CD4-positive, alpha-beta memory T cell (primary cell): Measurements from ENCODE around the gene RABGEF1. TPM values are rescaled to one million over a fixed set of nuclear protein-coding genes. Genes with fewer than 3 reads are reported as not detected.
"Not testable (repeated sequence)": the region's sequence is repeated elsewhere in the genome, so short reads cannot be mapped to it uniquely, and the experiment has no call there.

Experiments
- CTCF ChIA-PET: fragments of 350-600 bp; sonication (Branson Sonifier 250); formaldehyde crosslinking; loops from one replicate; lab custom pipeline; 2021; ENCODE audit warnings: inconsistent platforms; ENCODE audit not compliant: partially characterized antibody; lab: Charles Lee
- POLR2A ChIA-PET: fragments of 350-600 bp; sonication (Branson Sonifier 250); formaldehyde crosslinking; loops from one replicate; lab custom pipeline; 2021; ENCODE audit not compliant: partially characterized antibody; lab: Charles Lee
- DNase-seq, 5 donors: peaks; one replicate each; pipeline versions ENCODE4 v3.0.0 to v3.0.0-alpha.2; 2020 to 2022; ENCODE audit warnings: mixed read lengths in 1 of 5
- H3K27ac ChIP-seq: one replicate; pipeline ENCODE4 v1.7.0; 2013; ENCODE audit warnings: low read depth, low read length
- H3K27me3 ChIP-seq: 2 replicates; pipeline ENCODE4 v1.7.0; 2013; ENCODE audit warnings: mild to moderate bottlenecking, low read length, moderate library complexity; ENCODE audit not compliant: insufficient read depth
- H3K36me3 ChIP-seq: 2 replicates; pipeline ENCODE4 v1.7.0; 2013; ENCODE audit warnings: mild to moderate bottlenecking, low read length, moderate library complexity; ENCODE audit not compliant: insufficient read depth
- H3K4me1 ChIP-seq: 2 replicates; pipeline ENCODE4 v1.7.0; 2013; ENCODE audit warnings: mild to moderate bottlenecking, low read length, moderate library complexity; ENCODE audit not compliant: insufficient read depth
- H3K4me3 ChIP-seq, 2 donors: one replicate each; pipeline ENCODE4 v1.7.0; 2013; ENCODE audit warnings: low read length in 2 of 2, mild to moderate bottlenecking in 1 of 2
- H3K9me3 ChIP-seq, 2 donors: one replicate each; pipeline ENCODE4 v1.7.0; 2013; ENCODE audit warnings: low read length in 2 of 2, control low read depth in 1 of 2; ENCODE audit not compliant: control insufficient read depth in 1 of 2
- H3K27ac Mint-ChIP-seq, 7 donors: one replicate each; pipeline ENCODE4 v1.8.0; 2020 to 2021; ENCODE audit warnings: mixed read lengths in 7 of 7, mild to moderate bottlenecking in 6 of 7, inconsistent platforms in 3 of 7, moderate library complexity in 3 of 7
- H3K27me3 Mint-ChIP-seq, 2 donors: one replicate each; pipeline ENCODE4 v1.8.0; 2020 to 2021; ENCODE audit warnings: mixed read lengths in 2 of 2
- H3K36me3 Mint-ChIP-seq, 2 donors: one replicate each; pipeline ENCODE4 v1.8.0; 2020 to 2021; ENCODE audit warnings: mixed read lengths in 2 of 2, inconsistent platforms in 1 of 2, mild to moderate bottlenecking in 1 of 2
- H3K4me1 Mint-ChIP-seq, 4 donors: one replicate each; pipeline ENCODE4 v1.8.0; 2020 to 2021; ENCODE audit warnings: mixed read lengths in 4 of 4, mild to moderate bottlenecking in 1 of 4
- H3K4me3 Mint-ChIP-seq, 8 donors: one replicate each; pipeline ENCODE4 v1.8.0; 2020 to 2021; ENCODE audit warnings: mixed read lengths in 8 of 8, mild to moderate bottlenecking in 7 of 8, moderate library complexity in 6 of 8, inconsistent platforms in 3 of 8
- H3K9me3 Mint-ChIP-seq, 8 donors: one replicate each; pipeline ENCODE4 v1.8.0; 2020 to 2021; ENCODE audit warnings: mixed read lengths in 8 of 8, mild to moderate bottlenecking in 5 of 8, inconsistent platforms in 3 of 8, moderate library complexity in 1 of 8
- intact Hi-C: fragments of 100-400 bp; cut with micrococcal nuclease; formaldehyde crosslinking; loops from one replicate; pipeline ENCODE4 v1.15.1; 2023
- polyA plus RNA-seq, 2 donors: library from polyadenylated mRNA; unstranded; fragments of 300-500 nt; fragmentation: Illumina TruSeq; gene quantifications; one replicate each; pipeline ENCODE4 v1.2.3, GENCODE V29; 2021
- total RNA-seq, 2 experiments: library from RNA; stranded (reverse); gene quantifications; one replicate each; pipeline ENCODE4 v1.2.3, GENCODE V29; 2021

Gene RABGEF1
- total and polyA plus RNA-seq, 4 experiments from 2014 or later = 16.2 to 28.6 (median 22.4) TPM

DNA sequence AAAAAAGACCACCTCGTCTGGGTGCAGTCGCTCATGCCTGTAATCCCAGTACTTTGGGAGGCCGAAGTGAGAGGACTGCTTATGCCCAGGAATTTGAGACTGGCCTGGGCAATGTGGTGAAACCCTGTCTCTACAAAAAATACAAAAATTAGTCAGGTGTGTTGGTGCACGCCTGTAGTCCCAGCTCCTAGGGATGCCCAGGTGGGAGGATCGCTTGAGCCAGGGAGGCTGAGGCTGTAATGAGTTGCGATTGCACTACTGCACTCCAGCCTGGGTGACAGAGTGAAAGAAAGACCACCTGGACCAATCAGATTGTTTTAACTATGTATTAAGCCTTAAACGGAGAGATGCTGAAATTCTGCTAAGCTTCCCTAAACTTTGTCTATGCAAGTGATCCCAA is 103.0 kb downstream of the RABGEF1 start:
- Mint-ChIP-seq H3K4me1 (peaks cover 8 to 30% (median 19%) of the 10 kb centered on the region in 4 donors), H3K4me3 (peak overlapping the region; percentile 90 to 100 (median 96)), H3K27ac (peak overlapping the region; percentile 89 to 100 (median 99))
- H3K9me3 Mint-ChIP-seq, DNase-seq, CTCF ChIA-PET, H3K27me3 ChIP-seq, H3K27ac ChIP-seq, H3K36me3 Mint-ChIP-seq, H3K27me3 Mint-ChIP-seq, H3K9me3 ChIP-seq, H3K36me3 ChIP-seq: not testable (repeated sequence)
- POLR2A ChIA-PET = interaction anchor here (2.1 to 2.5 kb wide), 3 partner anchors 16 to 350 kb away, joined by 41 to 44 read pairs (median 41); partner anchors contain the start of gene TMEM248
- peaks cover 20% of the 10 kb centered on the region for H3K4me1 ChIP-seq
- intact Hi-C loops = loop anchor here (5.0 to 10.0 kb wide), 2 partner anchors 189 to 459 kb away; no protein-coding TSS in a partner anchor
- peak overlapping the region in 1 of 2 donors; percentile 92 for H3K4me3 ChIP-seq

GRCh38 chr7:66844552-66845378 is 104.2 kb downstream of the RABGEF1 start:
- peak; percentile 97 to 100 (median 100) for DNase-seq
- H3K4me1 Mint-ChIP-seq = peaks cover 8 to 30% (median 19%) of the 10 kb centered on the region in 4 donors
- peak overlapping the region; percentile 78 to 92 for H3K4me3 ChIP-seq
- H3K27me3 Mint-ChIP-seq = peaks cover 3 to 4% of the 10 kb centered on the region in 2 donors
- H3K4me3 Mint-ChIP-seq = peak overlapping the region; percentile 90 to 100 (median 96)
- H3K9me3 ChIP-seq = no peaks in the 10 kb centered on the region
- peak overlapping the region; percentile 95 for H3K27ac ChIP-seq
- intact Hi-C loops = loop anchor here (1.0 to 10.0 kb wide), 9 partner anchors 77 to 458 kb away; partner anchors contain the start of genes KCTD7, RABGEF1 and TMEM248
- POLR2A ChIA-PET = interaction anchor here (0.6 to 2.5 kb wide), 29 partner anchors 10 to 730 kb away, joined by 3 to 44 read pairs (median 4); partner anchors contain the start of genes CRCP, KCTD7, RABGEF1 and SBDS
- H3K36me3 Mint-ChIP-seq = peaks cover 0 to 5% of the 10 kb centered on the region in 2 donors
- peaks cover 0 to 4% (median 0%) of the 10 kb centered on the region in 8 donors for H3K9me3 Mint-ChIP-seq
- no peaks in the 10 kb centered on the region for H3K27me3 ChIP-seq
- peak overlapping the region; percentile 98 to 100 (median 100) for H3K27ac Mint-ChIP-seq
- CTCF ChIA-PET = interaction anchor here (0.7 to 1.9 kb wide), 8 partner anchors 11 to 287 kb away, joined by 3 to 7 read pairs (median 3); partner anchors contain the start of gene SBDS
- no peaks in the 10 kb centered on the region for H3K36me3 ChIP-seq
- peaks cover 20% of the 10 kb centered on the region for H3K4me1 ChIP-seq

- peaks cover 0 to 4% (median 0%) of the 10 kb centered on the region in 8 donors for H3K9me3 Mint-ChIP-seq
- peak overlapping the region; percentile 98 to 100 (median 100) for H3K27ac Mint-ChIP-seq
- Histone ChIP-seq H3K9me3 (no peaks in the 10 kb centered on the region), H3K4me1 (peaks cover 20% of the 10 kb centered on the region), H3K4me3 (peak overlapping the region; percentile 78 to 92), H3K27ac (peak overlapping the region; percentile 95), H3K36me3 (no peaks in the 10 kb centered on the region), H3K27me3 (no peaks in the 10 kb centered on the region)
- peaks cover 0 to 5% of the 10 kb centered on the region in 2 donors for H3K36me3 Mint-ChIP-seq
- intact Hi-C loops = loop anchor here (1.0 to 10.0 kb wide), 5 partner anchors 76 to 352 kb away; partner anchors contain the start of genes KCTD7 and TMEM248
- no peak for DNase-seq
- H3K27me3 Mint-ChIP-seq = peaks cover 3 to 4% of the 10 kb centered on the region in 2 donors
- H3K4me3 Mint-ChIP-seq = peak overlapping the region; percentile 90 to 100 (median 96)
- ChIA-PET POLR2A (interaction anchor here (0.6 to 2.5 kb wide), 22 partner anchors 9 to 457 kb away, joined by 3 to 44 read pairs (median 6); partner anchors contain the start of genes RABGEF1, SBDS, TMEM248 and TYW1), CTCF (interaction anchor here (1.4 to 1.9 kb wide), 5 partner anchors 13 to 150 kb away, joined by 3 to 7 read pairs (median 3); partner anchors contain the start of gene SBDS)
- peaks cover 8 to 30% (median 19%) of the 10 kb centered on the region in 4 donors for H3K4me1 Mint-ChIP-seq
Observed at GRCh38 chr7:66845379-66846095, 105.0 kb downstream of the RABGEF1 start.

DNA sequence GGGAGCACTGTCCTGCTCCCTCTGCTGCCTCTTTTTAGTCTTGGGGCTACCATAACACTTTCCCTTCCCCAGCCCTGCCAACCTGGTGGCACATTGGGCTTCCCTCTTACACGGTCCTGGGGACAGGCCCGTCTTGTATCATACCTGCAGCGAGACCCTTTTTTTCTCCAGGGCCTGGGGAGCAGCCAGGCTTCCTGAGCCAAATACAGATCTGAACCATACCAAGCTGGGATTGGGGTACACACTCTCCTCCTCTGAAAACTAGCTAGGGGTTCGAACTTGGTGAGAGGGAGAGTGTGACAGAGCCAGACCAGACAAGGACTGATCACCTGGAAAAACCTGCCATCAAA is 105.5 kb downstream of the RABGEF1 start:
- CTCF ChIA-PET, H3K36me3 ChIP-seq, H3K9me3 ChIP-seq, H3K36me3 Mint-ChIP-seq, H3K27ac ChIP-seq, H3K27me3 ChIP-seq, H3K4me3 ChIP-seq, H3K9me3 Mint-ChIP-seq, H3K27me3 Mint-ChIP-seq, DNase-seq: not testable (repeated sequence)
- peaks cover 8 to 30% (median 19%) of the 10 kb centered on the region in 4 donors for H3K4me1 Mint-ChIP-seq
- H3K27ac Mint-ChIP-seq = peak overlapping the region; percentile 98 to 100 (median 100)
- peaks cover 20% of the 10 kb centered on the region for H3K4me1 ChIP-seq
- intact Hi-C loops = loop anchor here (10.0 kb wide), 1 partner anchor 191 kb away; no protein-coding TSS in a partner anchor
- H3K4me3 Mint-ChIP-seq = peak overlapping the region; percentile 49 to 99 (median 76)
- POLR2A ChIA-PET = interaction anchor here (1.0 kb wide), 1 partner anchor 76 kb away, joined by 3 read pairs; no protein-coding TSS in a partner anchor

GRCh38 chr7:66847523-66847855 is 107.0 kb downstream of the RABGEF1 start:
- H3K36me3 Mint-ChIP-seq, H3K27ac ChIP-seq, DNase-seq, H3K27me3 ChIP-seq, CTCF ChIA-PET, H3K4me3 ChIP-seq, H3K9me3 ChIP-seq, H3K36me3 ChIP-seq, H3K9me3 Mint-ChIP-seq, H3K27me3 Mint-ChIP-seq: not testable (repeated sequence)
- H3K4me1 ChIP-seq = peaks cover 20% of the 10 kb centered on the region
- POLR2A ChIA-PET = interaction anchor here (1.4 kb wide), 1 partner anchor 12 kb away, joined by 3 read pairs; no protein-coding TSS in a partner anchor
- Mint-ChIP-seq H3K27ac (peak overlapping the region in 3 of 7 donors; percentile 22 to 99 (median 52)), H3K4me1 (peaks cover 8 to 30% (median 19%) of the 10 kb centered on the region in 4 donors), H3K4me3 (peak overlapping the region in 2 of 8 donors; percentile 7 to 12)
- intact Hi-C loops = loop anchor here (10.0 kb wide), 1 partner anchor 193 kb away; no protein-coding TSS in a partner anchor

DNA sequence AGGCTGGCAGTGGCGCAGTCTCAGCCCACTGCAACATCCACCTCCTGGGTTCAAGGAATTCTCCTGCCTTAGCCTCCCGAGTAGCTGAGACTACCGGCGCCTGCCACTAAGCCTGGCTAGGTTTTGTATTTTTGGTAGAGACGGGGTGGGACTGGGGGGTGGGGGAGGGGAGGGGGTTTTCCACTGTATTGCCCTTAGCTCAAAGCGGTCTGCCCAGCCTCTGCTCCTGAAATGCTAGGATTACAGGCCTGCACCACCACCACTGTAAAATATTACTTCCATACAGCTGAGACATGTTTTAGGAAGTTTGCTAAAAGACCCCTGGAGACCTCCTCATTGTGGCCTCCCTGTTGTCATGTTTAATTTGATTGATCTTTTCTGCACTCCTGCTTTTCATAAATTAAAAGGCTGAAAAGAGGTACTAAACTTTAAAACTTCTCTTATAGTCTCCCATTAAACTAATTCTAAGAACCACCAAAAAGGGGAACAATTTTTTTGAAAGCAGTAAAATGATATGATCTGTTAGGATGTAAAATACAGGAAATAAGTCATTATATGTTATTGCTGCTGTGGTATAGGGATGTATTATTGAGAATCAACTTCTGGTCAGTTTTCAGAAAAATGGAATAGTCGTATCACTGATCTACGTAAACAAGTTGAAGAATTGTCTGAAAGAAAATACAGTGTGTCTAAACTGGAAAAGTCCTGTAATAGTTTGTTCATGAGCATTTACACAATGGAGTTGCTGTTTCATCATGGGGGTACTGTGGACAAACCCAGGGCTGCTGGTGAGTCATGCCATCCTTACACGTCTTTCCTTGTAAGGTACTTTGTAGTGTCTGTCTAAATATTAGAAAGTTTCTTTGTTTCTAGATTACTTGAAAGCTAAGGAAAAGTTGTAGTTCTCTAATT is 107.6 kb downstream of the RABGEF1 start:
- Histone ChIP-seq H3K36me3 (no peaks in the 10 kb centered on the region), H3K27ac (no peak overlapping the region), H3K27me3 (no peaks in the 10 kb centered on the region), H3K4me3 (no peak overlapping the region), H3K9me3 (no peaks in the 10 kb centered on the region), H3K4me1 (peaks cover 20% of the 10 kb centered on the region)
- Mint-ChIP-seq H3K27ac (peak overlapping the region; percentile 26 to 86 (median 67)), H3K27me3 (peaks cover 3 to 4% of the 10 kb centered on the region in 2 donors), H3K9me3 (peaks cover 0 to 4% (median 0%) of the 10 kb centered on the region in 8 donors), H3K4me3 (no peak overlapping the region), H3K4me1 (peaks cover 8 to 26% (median 19%) of the 10 kb centered on the region in 4 donors), H3K36me3 (peaks cover 0 to 5% of the 10 kb centered on the region in 2 donors)
- intact Hi-C loops = loop anchor here (10.0 kb wide), 1 partner anchor 193 kb away; no protein-coding TSS in a partner anchor
- no peak for DNase-seq
- ChIA-PET POLR2A (interaction anchor here (1.4 kb wide), 1 partner anchor 11 kb away, joined by 3 read pairs; no protein-coding TSS in a partner anchor), CTCF (no interaction called here)
